ENCODE results near the gene TNS3.

DNA sequence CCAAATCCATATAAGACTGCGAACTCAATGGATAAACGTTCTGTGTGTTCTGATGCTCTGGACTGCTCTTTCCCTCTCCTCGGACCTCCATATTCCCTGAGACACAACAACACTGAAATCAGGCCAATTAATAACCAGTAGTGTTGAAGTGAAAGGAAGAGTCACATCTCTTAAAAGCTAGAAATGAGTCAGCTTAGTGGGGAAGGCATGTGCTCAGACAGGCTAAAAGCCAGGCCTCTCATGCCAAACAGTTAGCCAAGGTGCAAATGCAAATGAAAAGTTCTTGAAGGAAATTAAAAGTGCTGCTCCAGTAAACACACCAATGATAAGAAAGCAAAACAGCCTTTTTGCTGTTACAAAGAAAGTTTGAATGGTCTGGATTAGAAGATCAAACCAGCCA, 29.3 kb downstream of the TNS3 start:
- TF ChIP-seq, protein P1, sequence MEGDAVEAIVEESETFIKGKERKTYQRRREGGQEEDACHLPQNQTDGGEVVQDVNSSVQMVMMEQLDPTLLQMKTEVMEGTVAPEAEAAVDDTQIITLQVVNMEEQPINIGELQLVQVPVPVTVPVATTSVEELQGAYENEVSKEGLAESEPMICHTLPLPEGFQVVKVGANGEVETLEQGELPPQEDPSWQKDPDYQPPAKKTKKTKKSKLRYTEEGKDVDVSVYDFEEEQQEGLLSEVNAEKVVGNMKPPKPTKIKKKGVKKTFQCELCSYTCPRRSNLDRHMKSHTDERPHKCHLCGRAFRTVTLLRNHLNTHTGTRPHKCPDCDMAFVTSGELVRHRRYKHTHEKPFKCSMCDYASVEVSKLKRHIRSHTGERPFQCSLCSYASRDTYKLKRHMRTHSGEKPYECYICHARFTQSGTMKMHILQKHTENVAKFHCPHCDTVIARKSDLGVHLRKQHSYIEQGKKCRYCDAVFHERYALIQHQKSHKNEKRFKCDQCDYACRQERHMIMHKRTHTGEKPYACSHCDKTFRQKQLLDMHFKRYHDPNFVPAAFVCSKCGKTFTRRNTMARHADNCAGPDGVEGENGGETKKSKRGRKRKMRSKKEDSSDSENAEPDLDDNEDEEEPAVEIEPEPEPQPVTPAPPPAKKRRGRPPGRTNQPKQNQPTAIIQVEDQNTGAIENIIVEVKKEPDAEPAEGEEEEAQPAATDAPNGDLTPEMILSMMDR (IDR thresholded peaks at IDR 0.05) = no peak
- TF ChIP-seq POLR2A (IDR thresholded peaks at IDR 0.05) = no peak

Measured in uterus (tissue), 2 donors.